ENCODE data around the gene DUSP3.

The DUSP3 gene

DNA sequence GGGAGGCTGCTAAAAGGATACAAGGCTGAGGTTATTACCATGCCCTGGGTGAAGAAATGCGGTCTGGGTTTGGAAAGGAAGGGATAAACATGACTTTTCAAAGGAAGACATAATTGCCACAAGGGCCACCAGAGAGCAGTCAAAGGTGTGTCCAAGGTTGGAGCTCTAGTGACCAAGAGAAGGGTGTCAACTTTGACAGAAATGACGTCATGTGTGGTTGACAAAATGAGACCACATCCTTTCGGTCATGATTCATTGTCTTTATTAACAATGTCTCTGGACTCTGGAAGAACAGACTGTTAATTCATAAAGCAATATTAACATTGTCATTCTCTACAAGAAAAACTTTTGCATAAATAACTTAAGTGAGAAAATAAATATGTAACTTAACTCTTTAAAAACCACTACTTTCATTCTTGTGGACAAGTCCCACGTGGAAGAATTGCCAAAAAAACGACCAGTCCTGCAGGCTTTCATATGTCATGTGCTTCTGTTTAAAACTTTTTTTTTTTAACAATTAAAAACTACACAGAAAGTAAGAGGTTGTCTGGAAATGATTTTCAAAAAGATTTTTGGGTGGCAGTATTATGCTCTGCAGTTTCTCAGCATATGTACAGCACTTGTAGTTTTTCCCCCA is 25.2 kb downstream of the DUSP3 start:
- TF ChIP-seq ZFX (IDR thresholded peaks at IDR 0.05), result no peak
- TF ChIP-seq, protein P1, sequence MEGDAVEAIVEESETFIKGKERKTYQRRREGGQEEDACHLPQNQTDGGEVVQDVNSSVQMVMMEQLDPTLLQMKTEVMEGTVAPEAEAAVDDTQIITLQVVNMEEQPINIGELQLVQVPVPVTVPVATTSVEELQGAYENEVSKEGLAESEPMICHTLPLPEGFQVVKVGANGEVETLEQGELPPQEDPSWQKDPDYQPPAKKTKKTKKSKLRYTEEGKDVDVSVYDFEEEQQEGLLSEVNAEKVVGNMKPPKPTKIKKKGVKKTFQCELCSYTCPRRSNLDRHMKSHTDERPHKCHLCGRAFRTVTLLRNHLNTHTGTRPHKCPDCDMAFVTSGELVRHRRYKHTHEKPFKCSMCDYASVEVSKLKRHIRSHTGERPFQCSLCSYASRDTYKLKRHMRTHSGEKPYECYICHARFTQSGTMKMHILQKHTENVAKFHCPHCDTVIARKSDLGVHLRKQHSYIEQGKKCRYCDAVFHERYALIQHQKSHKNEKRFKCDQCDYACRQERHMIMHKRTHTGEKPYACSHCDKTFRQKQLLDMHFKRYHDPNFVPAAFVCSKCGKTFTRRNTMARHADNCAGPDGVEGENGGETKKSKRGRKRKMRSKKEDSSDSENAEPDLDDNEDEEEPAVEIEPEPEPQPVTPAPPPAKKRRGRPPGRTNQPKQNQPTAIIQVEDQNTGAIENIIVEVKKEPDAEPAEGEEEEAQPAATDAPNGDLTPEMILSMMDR (conservative IDR thresholded peaks at IDR 0.05), result no peak
- no peak overlapping the region for H3K27ac ChIP-seq

DNA sequence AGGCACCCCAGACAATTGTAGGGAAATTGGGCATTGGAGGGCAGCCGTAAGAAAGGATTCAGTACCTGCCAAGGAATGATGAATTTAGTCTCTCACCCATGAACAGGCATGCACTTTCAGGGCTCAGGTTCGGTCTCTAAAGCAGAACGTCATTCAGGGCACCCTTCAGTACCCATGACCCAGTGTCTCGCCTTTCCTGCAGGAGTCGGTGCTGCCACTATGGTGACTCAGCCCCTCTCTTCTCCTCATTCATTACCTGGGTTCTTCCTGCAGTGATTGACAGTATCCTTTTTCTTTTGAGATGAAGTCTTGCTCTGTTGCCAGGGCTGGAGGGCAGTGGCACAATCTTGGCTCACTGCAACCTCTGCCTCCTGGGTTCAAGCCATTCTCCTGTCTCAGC is 28.6 kb downstream of the DUSP3 start:
- TF ChIP-seq ZFX (IDR thresholded peaks at IDR 0.05), result no peak
- TF ChIP-seq, protein P1 (conservative IDR thresholded peaks at IDR 0.05), result no peak
- no peak overlapping the region for H3K27ac ChIP-seq

DNA sequence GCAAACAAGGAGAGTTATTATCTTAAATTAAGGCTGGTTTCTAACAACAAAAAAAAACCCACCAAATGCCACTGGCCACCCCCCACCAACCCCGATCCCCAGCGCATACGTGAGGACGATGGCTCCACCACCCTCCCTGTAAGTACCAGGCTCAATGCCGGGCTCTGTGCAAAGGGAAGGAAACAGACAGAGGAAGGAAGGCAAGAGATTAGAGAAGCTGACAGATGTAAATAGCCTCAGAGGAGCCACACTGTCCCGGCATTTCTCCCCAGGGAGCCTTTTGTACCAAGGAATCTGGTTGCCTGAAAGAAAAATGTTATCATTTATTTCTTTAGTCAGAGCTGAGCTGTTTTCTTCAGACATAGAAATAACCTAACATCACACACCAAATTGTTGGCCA is 33.2 kb downstream of the DUSP3 start:
- no peak for TF ChIP-seq ZFX (IDR thresholded peaks at IDR 0.05)
- TF ChIP-seq, protein P1 (conservative IDR thresholded peaks at IDR 0.05), result no peak

DNA sequence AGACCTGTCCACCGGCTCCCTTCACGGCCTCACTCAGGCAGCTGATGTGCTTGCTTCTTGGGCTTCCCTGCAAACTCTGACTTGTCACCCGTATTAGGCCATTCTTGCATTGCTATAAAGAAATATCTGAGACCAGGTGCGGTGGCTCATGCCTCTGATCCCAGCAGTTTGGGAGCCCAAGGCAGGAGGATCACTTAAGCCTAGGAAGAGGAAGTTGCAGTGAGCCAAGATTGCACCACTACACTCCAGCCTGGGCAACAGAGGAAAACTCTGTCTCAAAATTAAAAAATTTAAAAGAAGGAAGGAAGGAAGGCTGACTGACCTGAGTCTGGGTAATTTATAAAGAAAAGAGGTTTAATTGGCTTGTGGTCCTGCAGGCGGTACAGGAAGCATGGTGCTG is 37.1 kb downstream of the DUSP3 start:
- no peak overlapping the region for H3K27ac ChIP-seq
- TF ChIP-seq, protein P1 (conservative IDR thresholded peaks at IDR 0.05), result no peak
- TF ChIP-seq ZFX (IDR thresholded peaks at IDR 0.05), result no peak

More for the DNA sequence above, 33.2 kb downstream of the DUSP3 start:
- H3K27ac ChIP-seq, result no peak overlapping the region

DNA sequence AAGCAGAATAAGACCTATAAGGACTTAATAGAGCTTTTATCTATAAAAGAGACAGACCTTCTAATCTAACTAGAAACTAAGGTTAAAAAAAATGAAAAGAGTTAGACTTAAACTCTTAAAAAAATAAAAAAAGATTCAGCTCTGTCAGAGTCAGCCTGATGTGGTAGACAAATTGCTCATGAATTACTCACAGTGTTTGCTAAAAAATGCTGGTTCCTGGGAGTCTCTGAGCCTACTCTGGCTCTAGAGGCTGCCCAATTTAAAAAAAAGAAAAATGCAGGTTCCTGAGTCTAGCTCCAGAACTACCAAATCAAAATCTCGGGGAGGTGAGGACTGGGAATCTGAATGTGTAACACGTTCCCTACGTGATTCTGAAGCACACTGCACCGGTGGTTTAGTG is 38.2 kb downstream of the DUSP3 start:
- H3K27ac ChIP-seq, result no peak overlapping the region
- no peak for TF ChIP-seq ZFX (IDR thresholded peaks at IDR 0.05)
- TF ChIP-seq, protein P1 (conservative IDR thresholded peaks at IDR 0.05), result no peak

DNA sequence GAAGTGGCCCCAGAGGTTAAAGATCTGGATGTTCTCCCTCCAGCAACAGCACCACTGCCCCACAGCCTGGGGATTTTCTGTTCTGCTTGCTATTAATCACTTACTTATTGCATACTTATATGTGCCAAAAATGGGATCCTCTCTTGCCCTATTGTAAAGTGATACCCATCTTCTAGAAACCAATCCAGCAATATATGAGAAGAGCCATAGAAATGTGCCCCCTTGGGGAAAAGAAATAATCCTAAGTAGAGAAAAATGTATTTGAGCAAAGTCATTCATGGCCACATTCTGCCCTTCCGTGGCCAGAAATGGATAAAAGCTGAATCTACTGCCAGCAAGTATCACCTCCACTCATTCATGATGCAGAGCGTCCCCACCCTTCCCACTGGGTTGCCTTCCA is 41.1 kb downstream of the DUSP3 start:
- no peak overlapping the region for H3K27ac ChIP-seq
- no peak for TF ChIP-seq ZFX (IDR thresholded peaks at IDR 0.05)
- TF ChIP-seq, protein P1 (conservative IDR thresholded peaks at IDR 0.05), result no peak

DNA sequence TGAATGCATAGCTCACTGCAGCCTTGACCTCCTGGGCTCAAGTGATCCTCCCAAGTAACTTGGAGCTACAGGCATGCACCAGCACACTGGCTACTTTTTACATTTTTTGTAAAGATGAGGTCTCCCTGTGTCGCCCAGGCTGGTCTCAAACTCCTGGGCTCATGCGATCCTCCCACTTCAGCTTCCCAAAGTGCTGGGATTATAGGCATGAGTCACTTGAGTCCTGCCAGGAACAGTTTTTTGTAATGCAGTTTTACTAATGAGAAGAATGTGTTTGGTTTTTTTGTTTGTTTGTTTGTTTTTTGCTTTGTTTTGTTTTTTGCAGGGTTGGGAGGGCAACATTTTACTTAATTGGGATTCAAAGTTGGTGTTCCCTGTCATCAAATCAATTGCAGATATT is 42.4 kb downstream of the DUSP3 start:
- TF ChIP-seq ZFX (IDR thresholded peaks at IDR 0.05), result no peak
- TF ChIP-seq, protein P1 (conservative IDR thresholded peaks at IDR 0.05), result no peak
- no peak overlapping the region for H3K27ac ChIP-seq

Measured in C4-2B (cell line).